Neural crest cell (in vitro differentiated cells): Measurements from ENCODE around the gene SEMG1. TPM values are rescaled to one million over a fixed set of nuclear protein-coding genes. Genes with fewer than 3 reads are reported as not detected.

Source experiments
- DNase-seq: peaks from one replicate; pipeline ENCODE4 v3.0.0; 2021; ENCODE audit warnings: low read depth, mixed read lengths, low spot score
- H3K27ac Mint-ChIP-seq: one replicate; pipeline ENCODE4 v1.8.0; 2021; ENCODE audit warnings: mild to moderate bottlenecking, mixed read lengths; ENCODE audit not compliant: unreplicated experiment
- H3K27me3 Mint-ChIP-seq: 2 replicates; pipeline ENCODE4 v1.8.0; 2021; ENCODE audit warnings: low read depth, mild to moderate bottlenecking, mixed read lengths
- H3K36me3 Mint-ChIP-seq: 2 replicates; pipeline ENCODE4 v1.8.0; 2021; ENCODE audit warnings: low read depth, mild to moderate bottlenecking, mixed read lengths
- H3K4me1 Mint-ChIP-seq: 2 replicates; pipeline ENCODE4 v1.8.0; 2021; ENCODE audit warnings: mixed read lengths
- H3K4me3 Mint-ChIP-seq: one replicate; pipeline ENCODE4 v1.8.0; 2021; ENCODE audit warnings: mild to moderate bottlenecking, mixed read lengths
- H3K9me3 Mint-ChIP-seq: 2 replicates; pipeline ENCODE4 v1.8.0; 2021; ENCODE audit warnings: mixed read lengths
- total RNA-seq: library from RNA; stranded (reverse); gene quantifications from 2 replicates; pipeline ENCODE4 v1.2.1, GENCODE V29; 2021
- TF ChIP-seq, protein P1 (sequence below): fragments of 200-600 bp; sonication (generic); conservative IDR thresholded peaks from 2 replicates; pipeline ENCODE4 v1.5.0; 2021; ENCODE audit warnings: antibody characterized with exemption, mild to moderate bottlenecking

The SEMG1 gene
- total RNA-seq, 1 donor from 2014 or later, result not detected

DNA sequence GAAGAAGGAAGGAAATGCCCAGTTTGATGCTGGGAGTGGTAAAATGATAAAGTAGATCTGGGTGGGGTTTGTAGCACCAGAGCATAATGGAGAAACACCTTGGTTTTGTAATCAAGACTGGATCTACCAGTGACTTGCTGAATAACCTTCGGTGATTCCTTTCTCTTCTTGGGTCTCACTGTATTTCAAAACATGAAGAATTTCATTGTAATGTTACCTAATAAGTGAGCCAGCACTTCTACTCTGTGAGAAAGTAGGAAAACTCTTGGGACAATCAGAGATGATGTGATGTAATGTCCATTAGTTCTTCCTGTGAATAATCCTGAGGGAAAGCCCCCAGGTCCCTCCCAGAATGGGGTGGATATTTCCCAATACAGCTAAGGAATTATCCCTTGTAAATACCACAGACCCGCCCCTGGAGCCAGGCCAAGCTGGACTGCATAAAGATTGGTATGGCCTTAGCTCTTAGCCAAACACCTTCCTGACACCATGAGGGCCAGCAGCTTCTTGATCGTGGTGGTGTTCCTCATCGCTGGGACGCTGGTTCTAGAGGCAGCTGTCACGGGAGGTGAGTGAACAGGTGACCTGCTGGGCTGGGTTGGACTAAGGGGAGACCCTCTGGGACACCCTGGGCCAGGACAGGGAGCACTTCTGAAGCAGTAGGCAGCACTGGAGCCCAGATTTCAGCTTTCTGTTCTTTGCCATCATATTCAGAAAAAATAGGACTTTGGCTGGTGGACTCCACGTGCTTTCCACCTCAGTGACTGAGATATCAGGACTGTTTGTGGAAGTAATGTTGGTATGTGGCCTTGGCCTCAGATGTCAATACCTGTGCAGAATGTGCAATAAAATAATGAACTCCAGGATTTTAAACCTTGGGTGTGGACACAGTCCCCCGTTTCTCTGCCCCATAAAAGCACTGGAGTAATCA, 32.1 kb upstream of the SEMG1 start, which contains the start of gene PI3:
Gene PI3 (plus strand): TSS at position 469 of the 931 bp plus-strand sequence. CDS start 21 bp downstream, at position 490.
- Mint-ChIP-seq H3K27me3 (peaks cover 27% of the 10 kb centered on the region), H3K36me3 (no peaks in the 10 kb centered on the region), H3K4me3 (no peak within 1 kb of the TSS), H3K4me1 (no peaks in the 10 kb centered on the region), H3K9me3 (peaks cover 8% of the 10 kb centered on the region), H3K27ac (no peak within 1 kb of the TSS)
- TF ChIP-seq, protein P1, sequence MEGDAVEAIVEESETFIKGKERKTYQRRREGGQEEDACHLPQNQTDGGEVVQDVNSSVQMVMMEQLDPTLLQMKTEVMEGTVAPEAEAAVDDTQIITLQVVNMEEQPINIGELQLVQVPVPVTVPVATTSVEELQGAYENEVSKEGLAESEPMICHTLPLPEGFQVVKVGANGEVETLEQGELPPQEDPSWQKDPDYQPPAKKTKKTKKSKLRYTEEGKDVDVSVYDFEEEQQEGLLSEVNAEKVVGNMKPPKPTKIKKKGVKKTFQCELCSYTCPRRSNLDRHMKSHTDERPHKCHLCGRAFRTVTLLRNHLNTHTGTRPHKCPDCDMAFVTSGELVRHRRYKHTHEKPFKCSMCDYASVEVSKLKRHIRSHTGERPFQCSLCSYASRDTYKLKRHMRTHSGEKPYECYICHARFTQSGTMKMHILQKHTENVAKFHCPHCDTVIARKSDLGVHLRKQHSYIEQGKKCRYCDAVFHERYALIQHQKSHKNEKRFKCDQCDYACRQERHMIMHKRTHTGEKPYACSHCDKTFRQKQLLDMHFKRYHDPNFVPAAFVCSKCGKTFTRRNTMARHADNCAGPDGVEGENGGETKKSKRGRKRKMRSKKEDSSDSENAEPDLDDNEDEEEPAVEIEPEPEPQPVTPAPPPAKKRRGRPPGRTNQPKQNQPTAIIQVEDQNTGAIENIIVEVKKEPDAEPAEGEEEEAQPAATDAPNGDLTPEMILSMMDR, result no peak
- DNase-seq, result no peak

DNA sequence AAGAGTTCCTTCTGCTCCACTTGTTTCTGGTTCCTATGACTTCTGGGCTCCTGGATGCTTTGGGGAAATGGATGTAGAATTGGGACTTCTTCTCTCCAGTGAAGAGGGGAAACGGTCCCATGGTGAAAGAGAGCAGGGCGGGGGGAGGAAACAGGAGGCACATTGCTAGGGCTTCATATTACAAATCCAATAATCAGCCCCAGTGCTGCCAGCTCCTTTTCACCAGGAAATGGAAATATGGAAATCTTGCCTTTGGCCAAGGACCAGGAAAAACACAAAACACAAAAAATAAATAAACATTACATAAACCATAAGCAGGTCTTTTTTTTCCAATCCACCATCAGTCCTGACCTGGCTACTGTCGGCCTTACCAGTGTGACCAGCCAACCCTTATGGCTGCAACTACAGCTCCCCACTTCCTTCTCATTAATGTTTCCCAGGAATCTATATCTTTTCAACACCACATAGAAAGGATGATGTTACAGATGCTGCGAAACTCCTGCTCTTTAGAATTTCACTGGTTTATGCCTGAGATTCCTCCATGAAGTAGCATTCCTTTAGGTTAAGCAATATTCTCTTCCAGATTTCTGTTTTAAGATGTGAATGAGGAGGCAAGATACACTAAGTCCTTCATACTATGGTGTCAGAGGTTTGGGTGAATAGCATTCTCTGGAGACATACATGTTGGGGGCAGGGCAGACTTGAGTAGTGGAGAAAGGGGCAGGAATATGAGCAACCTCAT, 30.1 kb upstream of the SEMG1 start:
- H3K4me3 Mint-ChIP-seq, result no peak overlapping the region
- no peaks in the 10 kb centered on the region for H3K36me3 Mint-ChIP-seq
- no peak for DNase-seq
- TF ChIP-seq, protein P1, result no peak
- peaks cover 16% of the 10 kb centered on the region for H3K27me3 Mint-ChIP-seq
- H3K4me1 Mint-ChIP-seq, result no peaks in the 10 kb centered on the region
- H3K9me3 Mint-ChIP-seq, result peaks cover 3% of the 10 kb centered on the region
- H3K27ac Mint-ChIP-seq, result no peak overlapping the region

DNA sequence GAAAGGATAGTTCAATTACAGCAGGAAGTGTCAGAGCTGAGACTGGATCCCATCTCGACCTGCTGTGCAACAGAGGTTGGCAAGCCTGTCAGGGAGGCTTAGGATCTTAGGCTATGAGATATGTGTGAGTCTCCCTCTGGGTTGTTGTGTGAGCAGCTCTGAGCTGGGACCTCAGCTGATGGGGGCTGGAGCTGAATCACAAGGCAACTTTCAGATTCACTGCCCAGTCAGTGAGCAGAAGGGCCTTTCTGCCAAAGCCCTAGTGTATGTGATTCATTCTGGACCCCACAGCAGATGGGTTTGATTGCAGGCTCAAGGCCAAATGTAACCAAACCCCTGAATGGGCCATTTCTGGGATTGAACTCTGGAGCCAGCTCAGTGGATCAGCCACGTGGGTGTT, 27.7 kb upstream of the SEMG1 start:
- no peak overlapping the region for H3K4me3 Mint-ChIP-seq

DNA sequence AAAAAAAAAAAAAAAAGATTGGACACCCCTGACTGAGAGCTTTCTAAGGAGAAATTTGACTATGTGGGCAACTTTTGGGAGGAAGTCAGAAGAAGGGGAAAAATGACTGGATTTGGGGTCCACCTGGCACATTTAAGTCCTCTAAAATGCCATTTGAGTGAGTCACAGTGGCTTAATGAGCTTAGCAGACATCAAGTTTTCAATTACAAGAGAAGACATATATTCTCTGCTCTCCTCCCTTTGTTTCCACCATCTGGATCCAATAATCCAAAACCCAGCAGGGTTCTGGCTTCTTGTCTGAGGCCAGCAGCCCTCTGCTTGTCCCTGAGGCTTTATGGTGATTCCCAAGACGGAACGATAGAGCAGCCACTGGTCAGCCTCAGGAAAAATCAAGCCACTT, 25.2 kb upstream of the SEMG1 start:
- Mint-ChIP-seq H3K27ac (no peak overlapping the region), H3K4me1 (no peaks in the 10 kb centered on the region), H3K4me3 (no peak overlapping the region), H3K36me3 (no peaks in the 10 kb centered on the region), H3K9me3 (peaks cover 3% of the 10 kb centered on the region), H3K27me3 (no peaks in the 10 kb centered on the region)
- TF ChIP-seq, protein P1, result no peak
- no peak for DNase-seq

More for the DNA sequence above, 27.7 kb upstream of the SEMG1 start:
- no peak overlapping the region for H3K27ac Mint-ChIP-seq
- no peaks in the 10 kb centered on the region for H3K4me1 Mint-ChIP-seq
- TF ChIP-seq, protein P1, result no peak
- peaks cover 3% of the 10 kb centered on the region for H3K9me3 Mint-ChIP-seq
- no peak for DNase-seq
- H3K36me3 Mint-ChIP-seq, result no peaks in the 10 kb centered on the region
- H3K27me3 Mint-ChIP-seq, result peaks cover 2% of the 10 kb centered on the region

DNA sequence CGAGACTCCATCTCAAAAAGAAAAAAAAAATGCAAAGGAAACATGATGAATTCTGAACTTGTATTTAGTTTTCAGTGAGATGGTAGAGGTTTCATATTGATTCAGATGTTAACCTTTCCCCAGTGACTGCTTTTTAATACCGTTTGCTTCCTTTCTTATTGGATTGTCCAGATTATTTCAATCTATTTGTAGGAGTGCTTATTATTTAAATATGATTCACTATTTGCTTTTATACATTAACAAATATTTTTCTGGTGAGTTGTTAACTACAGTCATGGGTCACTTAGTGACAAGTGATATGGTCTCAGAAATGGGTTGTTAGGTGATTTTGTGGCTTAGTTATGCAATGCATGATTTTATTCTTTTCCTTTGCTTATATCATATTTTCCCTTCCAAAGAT, 23.7 kb upstream of the SEMG1 start:
- H3K4me1 Mint-ChIP-seq, result no peaks in the 10 kb centered on the region
- no peaks in the 10 kb centered on the region for H3K9me3 Mint-ChIP-seq
- H3K27ac Mint-ChIP-seq, result no peak overlapping the region
- no peak overlapping the region for H3K4me3 Mint-ChIP-seq
- DNase-seq, result no peak
- TF ChIP-seq, protein P1, result no peak
- H3K36me3 Mint-ChIP-seq, result no peaks in the 10 kb centered on the region
- no peaks in the 10 kb centered on the region for H3K27me3 Mint-ChIP-seq
